K562 (cell line): ENCODE data around the gene BIVM. TPM values are rescaled to one million over a fixed set of nuclear protein-coding genes. Genes with fewer than 3 reads are reported as not detected.

Experiments used
- ATAC-seq: fragments of 200-7000 bp; cut with Tn5 transposase; 3 replicates; pipeline ENCODE4 v1.9.1; 2020; ENCODE audit warnings: moderate library complexity
- BruUV-seq: library from RNA; stranded (reverse); fragments of 400-500 nt; replicated peaks from 2 replicates; lab custom pipeline; 2021; lab: Mats Ljungman, UMichigan
- CTCF ChIA-PET: fragments of 300-600 bp; formaldehyde crosslinking; extraction: SDS; loops from one replicate; lab custom pipeline; 2021; ENCODE audit warnings: low intra/inter-chr PET ratio; lab: Yijun Ruan, JAX
- POLR2A ChIA-PET: fragments of 300-600, 350-650 bp; sonication (Branson Sonifier 250); formaldehyde crosslinking; extraction: SDS; loops from one replicate; lab custom pipeline; 2021; ENCODE audit warnings: antibody characterized with exemption, inconsistent platforms; lab: Yijun Ruan, JAX
- DNase-seq, 4 experiments: peaks; one replicate each; pipeline versions ENCODE4 v3.0.0 to v3.0.0-alpha.2; 2011 to 2018; ENCODE audit warnings: low spot score in 3 of 4, mixed read lengths in 3 of 4; ENCODE audit errors: extremely low read depth in 1 of 4
- FAIRE-seq: peaks from 2 replicates; lab custom pipeline; 2011; peaks lifted over from hg19 to GRCh38; lab: Jason Lieb, UNC
- H2AFZ ChIP-seq: 2 replicates; pipeline ENCODE4 v1.6.0; 2011; ENCODE audit warnings: low read depth, low read length, control low read depth, inconsistent platforms
- H3K27ac ChIP-seq: fragments of 200-600 bp; 3 replicates; pipeline ENCODE4 v1.8.0; 2011; ENCODE audit warnings: low read depth, mild to moderate bottlenecking, control low read depth, inconsistent platforms, low read length, moderate library complexity, mixed read lengths; ENCODE audit errors: extremely low read depth
- H3K27me3 ChIP-seq, 2 experiments: fragments of 300-600 bp in 1 of 2; 2 replicates in 1 of 2; 3 replicates in 1 of 2; pipeline versions ENCODE4 v1.6.0 to v1.8.0; 2011; ENCODE audit warnings: inconsistent platforms in 2 of 2, low read length in 2 of 2, mild to moderate bottlenecking in 1 of 2, mixed read lengths in 1 of 2, moderate library complexity in 1 of 2; ENCODE audit not compliant: control insufficient read depth in 2 of 2, insufficient read depth in 2 of 2
- H3K36me3 ChIP-seq: fragments of 300-600 bp; 3 replicates; pipeline ENCODE4 v1.8.0; 2011; ENCODE audit warnings: mild to moderate bottlenecking, low read length, inconsistent platforms; ENCODE audit not compliant: control insufficient read depth, insufficient read depth
- H3K4me1 ChIP-seq, 2 experiments: fragments of 200-600 bp in 1 of 2; replicated peaks in 1 of 2; 2 replicates in 1 of 2; 3 replicates in 1 of 2; pipeline versions ENCODE4 v1.5.1 to v1.8.0; 2011; ENCODE audit warnings: inconsistent platforms in 2 of 2, low read length in 2 of 2, mild to moderate bottlenecking in 1 of 2, mixed read lengths in 1 of 2, moderate library complexity in 1 of 2; ENCODE audit not compliant: control insufficient read depth in 2 of 2, insufficient read depth in 2 of 2
- H3K4me2 ChIP-seq: 2 replicates; pipeline ENCODE4 v1.6.1; 2011; ENCODE audit warnings: low read length, control low read depth, inconsistent platforms, mixed read lengths; ENCODE audit not compliant: insufficient read depth
- H3K4me3 ChIP-seq: fragments of 200-600 bp; sonication (generic), shearing (Covaris generic); 2 replicates; pipeline ENCODE4 v1.5.1; 2016; ENCODE audit warnings: control low read depth, inconsistent platforms
- H3K79me2 ChIP-seq: fragments of 200-600 bp; 3 replicates; pipeline ENCODE4 v1.8.0; 2011; ENCODE audit warnings: low read length, inconsistent platforms; ENCODE audit not compliant: control insufficient read depth, insufficient read depth
- H3K9ac ChIP-seq, 2 experiments: 2 replicates each; pipeline versions ENCODE4 v1.6.0 to v1.6.1; 2011; ENCODE audit warnings: low read depth in 2 of 2, low read length in 2 of 2, control low read depth in 1 of 2, inconsistent platforms in 1 of 2, mild to moderate bottlenecking in 1 of 2, mixed read lengths in 1 of 2; ENCODE audit not compliant: insufficient read depth in 1 of 2
- H3K9me1 ChIP-seq: one replicate; pipeline ENCODE4 v1.6.0; 2011; ENCODE audit warnings: inconsistent platforms, mild to moderate bottlenecking, low read length, moderate library complexity; ENCODE audit not compliant: control insufficient read depth, insufficient read depth
- H3K9me3 ChIP-seq: replicated peaks from 2 replicates; pipeline ENCODE4 v1.5.1; 2011; ENCODE audit warnings: low read depth, low read length, inconsistent platforms; ENCODE audit not compliant: control insufficient read depth, insufficient read depth
- H4K20me1 ChIP-seq: replicated peaks from 2 replicates; pipeline ENCODE4 v1.6.1; 2011; ENCODE audit warnings: low read length, inconsistent platforms, mixed read lengths; ENCODE audit not compliant: control insufficient read depth, insufficient read depth
- ILF3 ChIP-seq: fragments of 450-650 bp; IDR thresholded peaks from 2 replicates; pipeline ENCODE4 v1.6.1; 2018; ENCODE audit warnings: antibody characterized with exemption, mild to moderate bottlenecking, moderate library complexity, borderline replicate concordance
- ZNF395 ChIP-seq: fragments of 200-800 bp; sonication (Bioruptor generic); IDR thresholded peaks from 2 replicates; pipeline ENCODE4 v1.6.1; 2017; ENCODE audit warnings: missing genetic modification characterization, missing compliant biosample characterization
- WGBS: fragments of 100-300 bp; shearing (Covaris generic); methylation state at CpG from one replicate; pipeline ENCODE4 v1.1.6; 2016; ENCODE audit warnings: low coverage, mixed read lengths; ENCODE audit not compliant: insufficient coverage; ENCODE audit errors: missing lambda C conversion rate; 5-methylcytosine and 5-hydroxymethylcytosine counted together
- in situ Hi-C: fragments of 300-500 bp; cut with MboI; formaldehyde crosslinking; loops from 4 replicates; pipeline ENCODE4 v1.15.0; 2018; ENCODE audit warnings: inconsistent platforms, mixed read lengths
- intact Hi-C: fragments of 100-400 bp; cut with micrococcal nuclease; formaldehyde crosslinking; loops from 2 replicates; pipeline ENCODE4 v1.14.2; 2022
- polyA plus RNA-seq, 8 experiments: library from polyadenylated mRNA; depleted of rRNA in 4 of 8; stranded (reverse) in 5 of 8; unstranded in 3 of 8; fragments of >200 nt; fragmentation: Nextera tagmentation in 2 of 8; fragmentation: Illumina TruSeq in 1 of 8; extraction: Ambion mirVana in 2 of 8; extraction: Trizol in 1 of 8; gene quantifications; 2 replicates each; pipeline versions ENCODE4 v1.2.1 to v1.2.3, GENCODE V29; 2011 to 2014; ENCODE audit warnings: inconsistent platforms in 1 of 8, missing spikeins in 1 of 8
- total RNA-seq, 7 experiments: library from RNA; depleted of rRNA in 6 of 7; stranded (reverse); fragments of >200 nt in 6 of 7; fragmentation: Illumina TruSeq in 2 of 7; extraction: Trizol in 2 of 7; gene quantifications; 2 replicates each; pipeline versions ENCODE4 v1.2.1 to v1.2.3, GENCODE V29; 2011 to 2021; ENCODE audit warnings: low replicate concordance in 1 of 7

BIVM gene
- total and polyA plus RNA-seq, 9 of the 15 experiments (the other 6 are each of a cell fraction or from before 2014, with no cell fraction given) = 3.6 to 23.1 (median 16.8) TPM

- peaks cover 2% of the 10 kb centered on the region; the same call in 1 of the 3 replicates for H3K36me3 ChIP-seq
- H3K4me3 ChIP-seq = peak overlapping the region; percentile 99
- WGBS = 2% methylated on average over 12 of the region's 13 CpGs
- ChIA-PET POLR2A (interaction anchor here (0.6 to 1.2 kb wide), 3 partner anchors 34 to 250 kb away, joined by 3 read pairs; partner anchors contain the start of gene TEX30), CTCF (no interaction called here)
- peak overlapping the region; percentile 90; the same call in 1 of the 2 replicates for H3K4me2 ChIP-seq
- ATAC-seq (peak; percentile 16), FAIRE-seq (no peak), DNase-seq (no peak)
- peaks cover 36% of the 10 kb centered on the region for H3K79me2 ChIP-seq
- BruUV-seq = TSS peak; percentile 89
- peak overlapping the region; percentile 92 for H2AFZ ChIP-seq
- H4K20me1 ChIP-seq = no peaks in the 10 kb centered on the region
- no peaks in the 10 kb centered on the region for H3K9me3 ChIP-seq
- H3K9me1 ChIP-seq = no peaks in the 10 kb centered on the region
- H3K9ac ChIP-seq = peak overlapping the region; percentile 88 to 97
- H3K27me3 ChIP-seq = no peaks in the 10 kb centered on the region
- H3K4me1 ChIP-seq = peaks cover 4 to 6% of the 10 kb centered on the region in 2 experiments; a peak in 3 of 5 replicates
- TF ChIP-seq ZNF395 (0 out of 2 replicates have a peak, but pooled peaks have one; percentile 0), ILF3 (no peak)
- in situ Hi-C loops (loop anchor here (5.0 kb wide), 1 partner anchor 248 kb away; the partner anchor contains the start of gene TPP2), intact Hi-C loops (loop anchor here (1.0 kb wide), 1 partner anchor 249 kb away; the partner anchor contains the start of gene TPP2)
- H3K27ac ChIP-seq = peak overlapping the region; percentile 93
Observed at GRCh38 chr13:102845289-102845629, 46.3 kb downstream of the BIVM start.
